ENCODE results near the gene LRRC4C.

The LRRC4C gene

GRCh38 chr11:41121600-41121999, 337.9 kb downstream of the LRRC4C start:
- Mint-ChIP-seq H3K4me1 (no peaks in the 10 kb centered on the region), H3K27me3 (no peaks in the 10 kb centered on the region), H3K36me3 (no peaks in the 10 kb centered on the region), H3K27ac (no peak overlapping the region), H3K4me3 (no peak overlapping the region), H3K9me3 (peaks cover 0 to 1% of the 10 kb centered on the region in 2 donors)
- ATAC-seq (replicated peaks), result no peak
- no peak for DNase-seq

- H3K9me3 Mint-ChIP-seq, result peaks cover 0 to 3% of the 10 kb centered on the region in 2 donors
- no peak for ATAC-seq (replicated peaks)
Measured at GRCh38 chr11:41119484-41119883, 340.0 kb downstream of the LRRC4C start.

GRCh38 chr11:41118521-41118920, 340.9 kb downstream of the LRRC4C start:
- no peak overlapping the region for H3K27ac Mint-ChIP-seq
- ATAC-seq (replicated peaks), result no peak

More at GRCh38 chr11:41119484-41119883, 340.0 kb downstream of the LRRC4C start:
- DNase-seq, result no peak
- no peak overlapping the region for H3K27ac Mint-ChIP-seq
- H3K4me3 Mint-ChIP-seq, result no peak overlapping the region
- no peaks in the 10 kb centered on the region for H3K4me1 Mint-ChIP-seq
- H3K36me3 Mint-ChIP-seq, result no peaks in the 10 kb centered on the region
- H3K27me3 Mint-ChIP-seq, result no peaks in the 10 kb centered on the region

GRCh38 chr11:41116970-41117369, 342.5 kb downstream of the LRRC4C start:
- DNase-seq, result no peak
- no peak overlapping the region for H3K27ac Mint-ChIP-seq
- no peaks in the 10 kb centered on the region for H3K36me3 Mint-ChIP-seq
- no peak overlapping the region for H3K4me3 Mint-ChIP-seq
- ATAC-seq (replicated peaks), result no peak
- no peaks in the 10 kb centered on the region for H3K27me3 Mint-ChIP-seq
- peaks cover 0 to 3% of the 10 kb centered on the region in 2 donors for H3K9me3 Mint-ChIP-seq
- H3K4me1 Mint-ChIP-seq, result no peaks in the 10 kb centered on the region

More at GRCh38 chr11:41118521-41118920, 340.9 kb downstream of the LRRC4C start:
- DNase-seq, result no peak
- no peaks in the 10 kb centered on the region for H3K4me1 Mint-ChIP-seq
- H3K4me3 Mint-ChIP-seq, result no peak overlapping the region
- no peaks in the 10 kb centered on the region for H3K27me3 Mint-ChIP-seq
- peaks cover 0 to 3% of the 10 kb centered on the region in 2 donors for H3K9me3 Mint-ChIP-seq
- no peaks in the 10 kb centered on the region for H3K36me3 Mint-ChIP-seq

GRCh38 chr11:41115066-41115465, 344.4 kb downstream of the LRRC4C start:
- Mint-ChIP-seq H3K27me3 (no peaks in the 10 kb centered on the region), H3K4me1 (no peaks in the 10 kb centered on the region), H3K9me3 (peaks cover 0 to 2% of the 10 kb centered on the region in 2 donors), H3K36me3 (no peaks in the 10 kb centered on the region), H3K4me3 (no peak overlapping the region), H3K27ac (no peak overlapping the region)
- ATAC-seq (replicated peaks) (no peak), DNase-seq (no peak)

- Mint-ChIP-seq H3K4me1 (no peaks in the 10 kb centered on the region), H3K27me3 (no peaks in the 10 kb centered on the region), H3K9me3 (peaks cover 0 to 2% of the 10 kb centered on the region in 2 donors), H3K27ac (no peak overlapping the region), H3K36me3 (no peaks in the 10 kb centered on the region), H3K4me3 (no peak overlapping the region)
- ATAC-seq (replicated peaks) (no peak), DNase-seq (no peak)
Measured at GRCh38 chr11:41113160-41113559, 346.3 kb downstream of the LRRC4C start.

DNA sequence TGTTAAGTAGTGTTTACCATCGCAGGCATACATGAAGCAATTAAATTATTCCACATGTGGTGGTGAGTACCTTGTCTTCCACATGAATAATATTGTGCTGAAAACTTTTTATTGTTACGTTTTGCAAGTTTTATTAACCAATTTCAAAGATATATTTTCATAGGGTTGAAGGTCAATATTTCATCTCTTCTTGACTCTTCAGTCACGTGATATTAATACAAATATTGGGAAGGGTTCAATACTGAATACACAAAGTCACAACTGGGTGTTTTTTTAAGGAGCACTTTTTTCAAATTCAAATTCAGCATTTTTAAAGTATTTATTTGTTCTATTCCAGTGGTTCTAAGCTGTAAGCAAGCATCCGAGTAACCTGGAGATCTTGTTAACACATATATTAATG, 348.9 kb downstream of the LRRC4C start:
- ATAC-seq (replicated peaks) (no peak), DNase-seq (no peak)
- Mint-ChIP-seq H3K36me3 (no peaks in the 10 kb centered on the region), H3K9me3 (peaks cover 0 to 3% of the 10 kb centered on the region in 2 donors), H3K27me3 (no peaks in the 10 kb centered on the region), H3K4me3 (no peak overlapping the region), H3K4me1 (no peaks in the 10 kb centered on the region), H3K27ac (no peak overlapping the region)

- Mint-ChIP-seq H3K4me1 (no peaks in the 10 kb centered on the region), H3K27me3 (no peaks in the 10 kb centered on the region), H3K36me3 (no peaks in the 10 kb centered on the region), H3K4me3 (no peak overlapping the region), H3K27ac (no peak overlapping the region), H3K9me3 (peaks cover 0 to 11% of the 10 kb centered on the region in 2 donors)
- ATAC-seq (replicated peaks) (no peak), DNase-seq (no peak)
Measured at GRCh38 chr11:41102471-41102870, 357.0 kb downstream of the LRRC4C start.

- no peaks in the 10 kb centered on the region for H3K4me1 Mint-ChIP-seq
- H3K4me3 Mint-ChIP-seq, result no peak overlapping the region
- H3K9me3 Mint-ChIP-seq, result peaks cover 0 to 8% of the 10 kb centered on the region in 2 donors
- ATAC-seq (replicated peaks), result no peak
- H3K36me3 Mint-ChIP-seq, result no peaks in the 10 kb centered on the region
- no peaks in the 10 kb centered on the region for H3K27me3 Mint-ChIP-seq
- H3K27ac Mint-ChIP-seq, result no peak overlapping the region
- no peak for DNase-seq
Measured at GRCh38 chr11:41099654-41100053, 359.8 kb downstream of the LRRC4C start.

DNA sequence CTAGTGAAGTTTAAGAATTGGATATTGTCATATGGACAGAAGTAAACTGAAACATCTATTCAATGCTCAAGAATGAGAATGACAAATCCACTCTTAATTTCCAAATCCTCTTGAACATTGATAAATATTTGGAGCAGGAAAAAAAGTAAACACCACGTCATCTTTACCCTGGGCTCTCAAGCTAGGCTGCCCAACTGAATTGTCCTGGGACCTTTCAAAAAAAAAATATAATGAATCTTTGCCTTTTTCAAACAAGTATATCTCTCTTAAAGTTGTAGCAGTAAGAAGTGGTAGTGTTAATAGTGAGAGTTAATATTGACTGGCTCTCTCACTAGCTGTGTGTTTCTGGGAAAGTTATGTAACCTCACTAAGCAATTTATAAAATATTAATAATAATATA, 374.3 kb downstream of the LRRC4C start:
- Mint-ChIP-seq H3K36me3 (no peaks in the 10 kb centered on the region), H3K27ac (no peak overlapping the region), H3K4me1 (no peaks in the 10 kb centered on the region), H3K9me3 (no peaks in the 10 kb centered on the region), H3K4me3 (no peak overlapping the region), H3K27me3 (no peaks in the 10 kb centered on the region)
- ATAC-seq (replicated peaks), result no peak
- DNase-seq, result no peak

DNA sequence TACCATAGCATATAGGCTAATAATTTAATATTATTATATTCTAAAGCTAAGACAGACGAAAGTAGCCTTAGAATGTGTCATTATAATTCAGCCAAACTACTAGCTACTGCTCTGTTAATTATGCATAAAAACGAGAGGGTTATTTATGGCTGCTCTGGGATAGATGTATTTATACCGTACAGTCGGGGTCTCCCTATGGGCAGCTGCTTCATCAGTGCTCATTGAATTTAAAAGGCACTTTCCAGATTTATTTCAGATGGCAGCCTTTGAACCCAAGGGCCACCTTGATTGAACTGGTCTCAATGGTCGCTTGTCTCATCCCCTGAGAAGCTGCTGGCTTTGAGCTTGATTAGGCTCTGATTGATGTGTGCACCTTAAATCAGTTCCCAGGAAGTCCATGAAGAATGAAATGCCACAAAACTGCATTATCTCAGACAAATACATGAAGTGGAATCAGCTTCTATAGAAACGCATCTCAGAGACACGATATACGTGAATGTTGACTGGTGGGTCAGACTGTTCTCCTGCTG, 377.6 kb downstream of the LRRC4C start:
- Mint-ChIP-seq H3K4me3 (no peak overlapping the region), H3K9me3 (peaks cover 0 to 7% of the 10 kb centered on the region in 2 donors), H3K4me1 (no peaks in the 10 kb centered on the region), H3K27ac (no peak overlapping the region), H3K27me3 (no peaks in the 10 kb centered on the region), H3K36me3 (no peaks in the 10 kb centered on the region)
- ATAC-seq (replicated peaks) (no peak), DNase-seq (no peak)

- peaks cover 9 to 16% of the 10 kb centered on the region in 2 donors for H3K9me3 Mint-ChIP-seq
- no peak for ATAC-seq (replicated peaks)
- no peaks in the 10 kb centered on the region for H3K27me3 Mint-ChIP-seq
- no peak for DNase-seq
- no peaks in the 10 kb centered on the region for H3K36me3 Mint-ChIP-seq
- no peak overlapping the region for H3K4me3 Mint-ChIP-seq
- no peaks in the 10 kb centered on the region for H3K4me1 Mint-ChIP-seq
- no peak overlapping the region for H3K27ac Mint-ChIP-seq
Measured at GRCh38 chr11:41074318-41074717, 385.1 kb downstream of the LRRC4C start.

- Mint-ChIP-seq H3K27me3 (no peaks in the 10 kb centered on the region), H3K27ac (no peak overlapping the region), H3K36me3 (no peaks in the 10 kb centered on the region), H3K4me3 (no peak overlapping the region), H3K4me1 (no peaks in the 10 kb centered on the region), H3K9me3 (peaks cover 14 to 17% of the 10 kb centered on the region in 2 donors)
- ATAC-seq (replicated peaks), result no peak
- DNase-seq, result no peak
Measured at GRCh38 chr11:41065432-41065831, 394.0 kb downstream of the LRRC4C start.

DNA sequence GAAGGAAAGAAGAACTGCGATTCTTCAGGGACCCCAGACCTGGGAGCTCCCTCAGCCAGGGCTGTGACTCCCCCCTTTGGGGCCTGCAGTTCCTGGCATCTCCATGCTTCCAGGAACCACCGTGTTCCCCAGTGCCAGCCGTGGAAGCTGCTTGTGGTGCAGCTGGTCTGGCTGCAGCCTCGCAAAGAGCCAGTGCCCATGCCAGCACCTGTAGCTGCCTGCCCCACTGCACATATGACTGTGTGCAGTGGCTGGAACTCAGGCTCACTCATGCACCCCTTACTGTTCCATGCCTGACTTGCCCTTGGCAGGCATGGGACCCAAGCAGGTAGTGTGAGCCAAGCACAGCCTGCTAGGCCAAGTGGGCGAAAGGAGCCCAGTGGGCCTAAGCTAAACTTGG, 401.3 kb downstream of the LRRC4C start:
- Mint-ChIP-seq H3K27ac (no peak overlapping the region), H3K36me3 (no peaks in the 10 kb centered on the region), H3K4me1 (no peaks in the 10 kb centered on the region), H3K4me3 (no peak overlapping the region), H3K27me3 (no peaks in the 10 kb centered on the region), H3K9me3 (peaks cover 0 to 3% of the 10 kb centered on the region in 2 donors)
- no peak for DNase-seq
- ATAC-seq (replicated peaks), result no peak

DNA sequence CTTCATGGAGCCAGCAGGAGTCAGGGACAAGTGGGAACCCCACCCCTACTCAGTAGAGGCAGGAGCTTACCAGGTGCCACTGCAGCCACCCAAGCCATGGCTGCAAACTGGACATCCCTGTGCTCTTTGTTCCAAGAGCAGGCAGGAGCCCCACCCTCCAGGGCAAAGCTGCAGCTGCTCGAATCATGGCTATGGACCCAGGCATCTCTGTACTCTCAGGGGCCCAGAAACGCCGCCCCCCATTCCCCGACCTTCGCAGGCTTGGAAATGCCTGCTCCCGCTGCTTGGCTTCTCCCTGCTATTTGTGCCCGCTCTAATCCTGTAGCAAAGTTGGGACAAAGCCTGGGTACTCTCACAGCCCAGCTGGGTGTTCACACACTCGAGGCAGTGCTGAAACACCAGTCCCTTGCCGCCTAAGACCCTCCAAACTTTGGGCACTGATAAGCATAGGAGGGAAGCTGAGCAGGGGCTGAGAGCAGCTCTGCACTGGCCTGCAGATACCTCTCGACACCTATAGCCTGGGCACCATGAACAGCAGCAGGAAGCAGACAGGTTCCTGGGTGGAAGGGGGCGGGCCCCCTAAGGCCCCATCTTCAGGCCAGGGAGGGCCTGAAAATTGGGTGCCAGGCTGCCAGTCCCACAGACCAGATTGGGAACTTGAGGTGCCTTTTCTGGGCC, 402.4 kb downstream of the LRRC4C start:
- Mint-ChIP-seq H3K9me3 (peaks cover 0 to 2% of the 10 kb centered on the region in 2 donors), H3K27ac (no peak overlapping the region), H3K36me3 (no peaks in the 10 kb centered on the region), H3K4me1 (no peaks in the 10 kb centered on the region), H3K27me3 (no peaks in the 10 kb centered on the region), H3K4me3 (no peak overlapping the region)
- ATAC-seq (replicated peaks), result peak in 1 of 2 donors; percentile 25
- DNase-seq, result no peak
